Calu3 (cell line): ENCODE results near the gene GOLGA3. TPM values are rescaled to one million over a fixed set of nuclear protein-coding genes. Genes with fewer than 3 reads are reported as not detected.
A peak's percentile ranks its signal among the peaks of the same experiment; 100 is the strongest.

Experiments
- BruUV-seq: library from RNA; stranded (reverse); fragments of 400-500 nt; replicated peaks from 2 replicates; lab custom pipeline; 2021; lab: Mats Ljungman, UMichigan
- CTCF ChIA-PET: fragments of 300-600 bp; sonication (Branson Sonifier 250); formaldehyde crosslinking; loops from one replicate; lab custom pipeline; 2022; ENCODE audit warnings: antibody characterized with exemption; lab: Charles Lee
- DNase-seq: peaks from one replicate; pipeline ENCODE4 v3.0.0; 2022
- H3K27ac Mint-ChIP-seq: one replicate; pipeline ENCODE4 v1.8.0; 2022; ENCODE audit warnings: mixed read lengths; ENCODE audit not compliant: unreplicated experiment
- H3K27me3 Mint-ChIP-seq: one replicate; pipeline ENCODE4 v1.8.0; 2022; ENCODE audit warnings: mixed read lengths; ENCODE audit not compliant: unreplicated experiment
- H3K36me3 Mint-ChIP-seq: one replicate; pipeline ENCODE4 v1.8.0; 2022; ENCODE audit warnings: mild to moderate bottlenecking, moderate library complexity, mixed read lengths; ENCODE audit not compliant: insufficient read depth, unreplicated experiment
- H3K4me1 Mint-ChIP-seq: one replicate; pipeline ENCODE4 v1.8.0; 2022; ENCODE audit warnings: mild to moderate bottlenecking, low read depth, mixed read lengths; ENCODE audit not compliant: unreplicated experiment
- H3K4me3 Mint-ChIP-seq: one replicate; pipeline ENCODE4 v1.8.0; 2022; ENCODE audit warnings: mild to moderate bottlenecking, low read depth, moderate library complexity, mixed read lengths; ENCODE audit not compliant: unreplicated experiment
- H3K9me3 Mint-ChIP-seq: one replicate; pipeline ENCODE4 v1.8.0; 2022; ENCODE audit warnings: low read depth, mixed read lengths; ENCODE audit not compliant: unreplicated experiment
- CTCF ChIP-seq: fragments of 200-600 bp; IDR thresholded peaks from one replicate; pipeline ENCODE4 v1.8.0; 2022; ENCODE audit warnings: antibody characterized with exemption; ENCODE audit not compliant: unreplicated experiment
- intact Hi-C: fragments of 100-400 bp; cut with micrococcal nuclease; formaldehyde crosslinking; loops from one replicate; pipeline ENCODE4 v1.10.0; 2022; ENCODE audit not compliant: unreplicated experiment
- total RNA-seq: library from RNA; stranded (reverse); gene quantifications from 2 replicates; pipeline ENCODE4 v1.2.3, GENCODE V29; 2022

GOLGA3 gene
- total RNA-seq, 1 experiment from 2014 or later, result 116 TPM

DNA sequence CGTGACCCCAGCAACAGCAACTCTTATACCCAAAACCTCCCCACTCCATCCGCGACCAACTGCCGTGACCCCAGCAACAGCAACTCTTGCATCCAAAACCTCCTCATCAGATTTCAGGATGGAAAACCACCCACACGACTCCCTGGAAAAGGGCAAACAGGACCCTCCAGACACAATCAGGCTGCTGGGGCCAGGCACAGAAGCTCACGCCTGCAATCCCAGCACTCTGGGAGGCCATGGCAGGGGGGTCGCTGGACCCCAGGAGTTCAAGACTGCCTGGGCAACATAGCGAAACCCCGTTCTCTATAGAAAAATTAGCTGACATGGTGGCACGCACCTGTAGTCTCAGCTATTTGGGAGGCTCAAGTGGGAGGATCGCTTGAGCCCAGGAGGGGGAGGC lies 98.3 kb downstream of the GOLGA3 start:
- peaks cover 2% of the 10 kb centered on the region for H3K9me3 Mint-ChIP-seq
- H3K27ac Mint-ChIP-seq, result peak overlapping the region; percentile 68
- H3K4me3 Mint-ChIP-seq, result no peak overlapping the region
- intact Hi-C loops, result no loop called here
- no peak for TF ChIP-seq CTCF
- H3K36me3 Mint-ChIP-seq, result peaks cover 96% of the 10 kb centered on the region
- CTCF ChIA-PET, result no interaction called here
- BruUV-seq, result no TSS peak
- no peaks in the 10 kb centered on the region for H3K27me3 Mint-ChIP-seq
- no peaks in the 10 kb centered on the region for H3K4me1 Mint-ChIP-seq
- no peak for DNase-seq

- Mint-ChIP-seq H3K27me3 (no peaks in the 10 kb centered on the region), H3K4me1 (no peaks in the 10 kb centered on the region), H3K4me3 (no peak overlapping the region), H3K9me3 (peaks cover 2% of the 10 kb centered on the region), H3K27ac (peak overlapping the region; percentile 68), H3K36me3 (peaks cover 96% of the 10 kb centered on the region)
- TF ChIP-seq CTCF, result no peak
- intact Hi-C loops, result no loop called here
- CTCF ChIA-PET, result no interaction called here
- TSS peak; percentile 13 for BruUV-seq
- DNase-seq, result no peak
Observed at GRCh38 chr12:132729541-132730320, 98.9 kb downstream of the GOLGA3 start.

DNA sequence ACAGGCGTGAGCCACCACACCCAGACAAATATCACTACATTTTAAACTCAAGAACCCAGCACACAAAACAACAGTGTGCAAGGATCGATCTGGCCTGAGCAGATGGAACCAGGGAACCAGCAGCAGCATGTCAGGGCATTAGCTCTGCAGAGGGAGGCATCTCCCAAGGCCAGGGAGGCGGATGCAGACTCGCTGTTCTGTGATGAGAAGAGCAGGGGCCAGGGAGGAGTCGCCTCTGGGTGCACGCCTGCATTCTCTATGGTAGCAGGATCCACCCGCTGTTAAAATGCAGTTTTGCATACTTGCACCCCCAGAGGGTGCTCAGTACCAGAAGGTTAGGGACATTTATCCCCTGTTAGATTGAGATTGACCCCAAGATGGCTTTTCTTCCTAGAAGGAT lies 100.2 kb downstream of the GOLGA3 start:
- intact Hi-C loops, result no loop called here
- DNase-seq, result no peak
- no TSS peak for BruUV-seq
- CTCF ChIA-PET, result no interaction called here
- TF ChIP-seq CTCF, result no peak
- Mint-ChIP-seq H3K4me3 (no peak overlapping the region), H3K27me3 (no peaks in the 10 kb centered on the region), H3K4me1 (no peaks in the 10 kb centered on the region), H3K27ac (peak overlapping the region; percentile 68), H3K36me3 (peaks cover 96% of the 10 kb centered on the region), H3K9me3 (peaks cover 2% of the 10 kb centered on the region)

DNA sequence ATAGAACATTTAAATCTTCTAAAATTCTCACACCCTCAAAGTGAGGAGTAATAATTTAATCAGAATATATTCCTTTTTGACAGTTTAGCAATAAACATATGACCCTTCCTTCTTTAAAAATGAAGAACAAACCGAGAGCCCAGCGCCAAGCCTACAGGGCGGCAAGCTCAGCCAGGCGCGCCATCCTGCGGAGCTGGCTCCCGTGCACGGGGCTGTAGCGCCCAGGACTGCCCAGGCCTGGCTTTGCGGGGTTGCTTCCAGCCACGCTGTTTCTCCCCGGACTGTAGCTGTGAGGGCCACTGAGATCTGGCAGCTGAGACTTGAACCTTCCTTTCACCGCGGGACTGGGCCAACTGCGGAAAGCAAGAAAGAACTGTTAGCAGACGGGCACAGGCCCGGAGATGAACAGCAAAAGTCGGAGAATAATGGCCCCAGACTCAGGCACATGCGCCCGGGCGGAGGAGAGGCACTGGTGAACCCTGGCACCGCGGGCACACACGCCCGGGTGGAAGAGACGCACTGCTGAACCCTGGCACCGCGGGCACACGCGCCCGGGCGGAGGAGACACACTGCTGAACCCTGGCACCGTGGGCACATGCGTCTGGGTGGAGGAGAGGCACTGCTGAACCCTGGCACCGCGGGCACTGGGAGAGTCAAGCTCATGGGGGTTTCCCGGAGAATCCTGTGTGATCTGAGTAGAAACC lies 101.4 kb downstream of the GOLGA3 start:
- no peaks in the 10 kb centered on the region for H3K4me1 Mint-ChIP-seq
- H3K27me3 Mint-ChIP-seq, result no peaks in the 10 kb centered on the region
- DNase-seq, result no peak
- intact Hi-C loops, result no loop called here
- TF ChIP-seq CTCF, result no peak
- H3K27ac Mint-ChIP-seq, result no peak overlapping the region
- no TSS peak for BruUV-seq
- H3K36me3 Mint-ChIP-seq, result peaks cover 97% of the 10 kb centered on the region
- no peak overlapping the region for H3K4me3 Mint-ChIP-seq
- CTCF ChIA-PET, result no interaction called here
- H3K9me3 Mint-ChIP-seq, result peaks cover 2% of the 10 kb centered on the region
